Muscle layer of duodenum (tissue), 2 donors: ENCODE results near the gene PAK1.

Experiments used
- H3K27ac ChIP-seq: one replicate; pipeline ENCODE4 v1.7.0; 2013; ENCODE audit warnings: mild to moderate bottlenecking, low read length
- H3K27me3 ChIP-seq: one replicate; pipeline ENCODE4 v1.7.0; 2013; ENCODE audit warnings: low read depth, mild to moderate bottlenecking, control low read depth, low read length
- H3K36me3 ChIP-seq, 2 donors: one replicate each; pipeline ENCODE4 v1.7.0; 2013; ENCODE audit warnings: low read length in 2 of 2, control low read depth in 1 of 2, mild to moderate bottlenecking in 1 of 2; ENCODE audit not compliant: insufficient read depth in 2 of 2, control insufficient read depth in 1 of 2
- H3K4me1 ChIP-seq, 2 donors: one replicate each; pipeline ENCODE4 v1.7.0; 2013; ENCODE audit warnings: low read length in 2 of 2, mild to moderate bottlenecking in 2 of 2, control low read depth in 1 of 2, moderate library complexity in 1 of 2; ENCODE audit not compliant: insufficient read depth in 2 of 2, control insufficient read depth in 1 of 2
- H3K4me3 ChIP-seq, 2 donors: one replicate each; pipeline ENCODE4 v1.7.0; 2013; ENCODE audit warnings: low read length in 2 of 2, low read depth in 1 of 2, mild to moderate bottlenecking in 1 of 2
- H3K9me3 ChIP-seq, 2 donors: one replicate each; pipeline ENCODE4 v1.7.0; 2013; ENCODE audit warnings: low read length in 2 of 2, control low read depth in 1 of 2, mild to moderate bottlenecking in 1 of 2; ENCODE audit not compliant: control insufficient read depth in 1 of 2
- donor health status: healthy.

PAK1 gene

DNA sequence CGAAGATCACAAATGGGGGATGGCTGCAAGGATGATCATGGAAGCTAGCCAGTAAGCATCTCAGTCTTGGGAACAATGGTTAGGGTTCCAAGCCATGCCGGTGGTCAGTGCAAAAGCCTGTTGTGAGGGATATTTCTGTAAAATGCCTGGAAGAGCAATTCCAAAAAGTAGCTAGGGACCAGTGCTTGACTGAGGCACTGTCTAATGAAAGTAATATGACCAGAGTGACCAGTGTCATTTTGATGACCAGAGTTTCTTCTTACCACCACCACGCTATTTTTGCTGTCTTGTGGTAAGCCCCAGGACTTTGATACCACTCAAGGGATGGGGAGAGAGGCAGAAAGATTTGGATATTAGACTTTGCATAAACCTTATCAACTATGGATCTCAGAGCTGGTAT, 190.8 kb downstream of the PAK1 start:
- H3K27me3 ChIP-seq = no peaks in the 10 kb centered on the region
- H3K4me1 ChIP-seq = no peaks in the 10 kb centered on the region
- no peaks in the 10 kb centered on the region for H3K36me3 ChIP-seq
- no peak overlapping the region for H3K27ac ChIP-seq
- no peaks in the 10 kb centered on the region for H3K9me3 ChIP-seq
- H3K4me3 ChIP-seq = no peak overlapping the region

GRCh38 chr11:77278595-77279506, 195.0 kb downstream of the PAK1 start:
- no peaks in the 10 kb centered on the region for H3K36me3 ChIP-seq
- H3K4me3 ChIP-seq = no peak overlapping the region
- H3K27ac ChIP-seq = no peak overlapping the region
- no peaks in the 10 kb centered on the region for H3K9me3 ChIP-seq
- H3K4me1 ChIP-seq = no peaks in the 10 kb centered on the region
- H3K27me3 ChIP-seq = no peaks in the 10 kb centered on the region

DNA sequence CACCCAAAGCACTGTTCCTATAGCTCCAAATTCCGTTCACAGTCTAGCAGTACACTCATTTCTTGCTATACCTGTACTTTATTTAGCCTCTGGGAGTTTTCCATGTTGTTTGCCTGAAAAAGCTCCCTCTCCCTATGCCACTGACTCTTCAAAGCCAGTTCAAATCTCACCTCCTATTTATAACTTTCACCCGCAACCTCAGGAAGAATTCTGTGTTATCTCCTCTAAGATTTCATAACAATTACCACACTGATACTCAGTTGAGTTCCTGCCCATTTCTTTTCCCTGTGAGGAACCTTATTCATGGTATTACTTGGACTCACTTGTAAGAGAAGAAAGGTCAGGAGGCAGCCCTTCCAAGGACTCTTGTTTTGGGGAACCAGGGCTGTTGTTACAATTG, 197.6 kb downstream of the PAK1 start:
- Histone ChIP-seq H3K4me1 (no peaks in the 10 kb centered on the region), H3K9me3 (no peaks in the 10 kb centered on the region), H3K27me3 (no peaks in the 10 kb centered on the region), H3K27ac (no peak overlapping the region), H3K36me3 (no peaks in the 10 kb centered on the region), H3K4me3 (no peak overlapping the region)
